Stimulated activated effector memory CD8-positive, alpha-beta T cell treated with anti-CD3 and anti-CD28 coated beads, Interleukin-12 subunit alpha, Interleukin-12 subunit beta, amount 100 ng/mL, for 72 hours (primary cell): ENCODE data around the gene TRPC4AP.
"Not testable (repeated sequence)": the region's sequence is repeated elsewhere in the genome, so short reads cannot be mapped to it uniquely, and the experiment has no call there.

Source experiments
- ATAC-seq: fragments of 150-1000 bp; cut with Tn5 transposase; 2 replicates; pipeline ENCODE4 v1.10.0; 2021
- DNase-seq, 2 donors: peaks; one replicate each; pipeline ENCODE4 v3.0.0; 2021 to 2022; ENCODE audit warnings: low spot score in 2 of 2
- H3K27ac Mint-ChIP-seq: one replicate; pipeline ENCODE4 v1.8.0; 2022; ENCODE audit warnings: mild to moderate bottlenecking, mixed read lengths
- H3K36me3 Mint-ChIP-seq: one replicate; pipeline ENCODE4 v1.8.0; 2022; ENCODE audit warnings: mild to moderate bottlenecking, mixed read lengths
- H3K4me1 Mint-ChIP-seq: one replicate; pipeline ENCODE4 v1.8.0; 2022; ENCODE audit warnings: mixed read lengths
- H3K4me3 Mint-ChIP-seq: one replicate; pipeline ENCODE4 v1.8.0; 2022; ENCODE audit warnings: mild to moderate bottlenecking, mixed read lengths
- H3K9me3 Mint-ChIP-seq: one replicate; pipeline ENCODE4 v1.8.0; 2022; ENCODE audit warnings: mixed read lengths

Gene TRPC4AP

GRCh38 chr20:35085477-35086225 lies 7.0 kb downstream of the TRPC4AP start:
- Mint-ChIP-seq H3K27ac (peak overlapping the region; percentile 58), H3K36me3 (peaks cover 57% of the 10 kb centered on the region), H3K4me3 (no peak overlapping the region), H3K4me1 (peaks cover 56% of the 10 kb centered on the region), H3K9me3 (no peaks in the 10 kb centered on the region)
- ATAC-seq: peak; percentile 97
- peak in 1 of 2 donors; percentile 52 for DNase-seq

DNA sequence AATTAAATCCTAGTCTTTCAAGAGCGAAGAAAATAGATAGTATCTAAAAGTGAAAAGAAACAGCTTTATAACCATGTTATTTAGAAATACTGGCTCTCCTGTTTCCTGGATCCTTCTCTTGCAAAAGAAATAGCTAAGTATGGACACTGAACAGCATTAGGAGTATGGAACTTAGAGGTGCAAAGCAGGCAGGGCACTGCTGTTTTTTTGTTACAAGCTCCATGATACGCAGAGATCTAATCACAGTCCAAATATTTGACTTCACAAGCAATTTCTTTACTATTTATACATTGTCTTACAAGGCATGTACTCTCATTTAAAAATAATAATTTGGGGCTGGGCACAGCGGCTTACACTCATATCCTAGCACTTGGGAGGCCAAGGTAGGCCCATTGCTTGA lies 7.6 kb downstream of the TRPC4AP start:
- no peak for DNase-seq
- Mint-ChIP-seq H3K4me3 (no peak overlapping the region), H3K36me3 (peaks cover 57% of the 10 kb centered on the region), H3K9me3 (no peaks in the 10 kb centered on the region), H3K27ac (peak overlapping the region; percentile 58), H3K4me1 (peaks cover 52% of the 10 kb centered on the region)
- no peak for ATAC-seq

- ATAC-seq, H3K9me3 Mint-ChIP-seq, DNase-seq: not testable (repeated sequence)
- Mint-ChIP-seq H3K36me3 (peaks cover 71% of the 10 kb centered on the region), H3K27ac (peak overlapping the region; percentile 87), H3K4me1 (peaks cover 42% of the 10 kb centered on the region), H3K4me3 (peak overlapping the region; percentile 33)
Observed at GRCh38 chr20:35080348-35080642, 12.3 kb downstream of the TRPC4AP start.

DNA sequence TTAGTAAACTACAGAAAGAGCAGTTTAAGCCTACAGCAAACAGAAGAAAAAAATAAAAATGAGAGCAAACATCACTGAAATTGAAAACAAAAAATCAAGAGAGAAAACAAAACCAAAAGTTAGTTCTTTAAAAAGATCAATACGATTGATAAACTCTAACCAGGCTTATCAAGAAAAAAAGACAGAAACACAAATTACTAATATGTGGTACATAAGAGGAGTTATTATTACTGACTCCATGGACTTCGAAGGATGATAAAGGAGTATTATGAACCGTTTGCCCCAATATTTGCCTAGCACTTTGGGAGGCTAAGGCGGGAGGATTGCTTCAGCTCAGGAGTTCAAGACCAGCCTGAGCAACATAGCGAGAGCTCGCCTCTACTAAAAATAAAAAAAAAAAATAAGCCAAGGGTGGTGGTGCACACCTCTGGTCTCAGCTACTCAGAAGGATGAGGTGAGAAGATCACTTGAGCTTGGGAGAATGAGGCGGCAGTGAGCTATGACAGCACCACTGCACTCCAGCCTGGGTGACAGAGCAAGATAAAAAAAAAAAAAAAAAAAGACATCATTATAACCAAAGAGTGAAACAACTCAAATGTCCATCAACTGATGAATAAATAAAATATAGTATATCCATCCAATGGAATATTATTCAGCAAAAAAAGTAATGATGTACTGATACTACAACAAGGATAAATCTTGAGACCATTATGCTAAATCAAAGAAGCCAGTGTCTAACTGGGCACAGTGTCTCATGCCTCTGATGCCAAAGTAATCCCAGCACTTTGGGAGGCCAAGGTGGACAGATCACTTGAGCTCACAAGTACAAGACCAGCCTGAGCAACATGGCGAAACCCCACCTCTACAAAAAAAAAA lies 12.9 kb downstream of the TRPC4AP start:
- Mint-ChIP-seq H3K9me3 (no peaks in the 10 kb centered on the region), H3K36me3 (peaks cover 77% of the 10 kb centered on the region), H3K4me1 (peaks cover 36% of the 10 kb centered on the region), H3K27ac (peak overlapping the region; percentile 87), H3K4me3 (peak overlapping the region; percentile 33)
- peak; percentile 51 for ATAC-seq
- DNase-seq: no peak

DNA sequence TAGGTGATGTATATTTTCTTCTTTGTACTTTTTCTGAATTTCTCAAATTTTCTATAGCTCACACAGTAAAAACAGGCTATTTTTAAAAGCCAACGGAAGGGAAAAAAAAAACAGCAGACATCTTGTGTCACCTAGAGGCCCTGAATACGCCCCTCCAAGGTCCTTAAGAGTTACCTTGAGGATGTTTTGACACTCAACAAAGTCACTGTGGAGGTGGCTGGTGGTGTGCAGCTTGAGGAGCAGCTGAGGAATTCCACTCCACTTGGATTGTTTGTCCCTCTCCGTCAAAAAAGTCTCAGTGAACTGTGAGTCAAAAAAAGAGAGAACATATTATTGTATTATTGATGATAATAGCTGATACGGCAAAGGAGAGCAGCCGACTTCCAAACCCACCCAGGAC lies 14.7 kb downstream of the TRPC4AP start:
- H3K4me1 Mint-ChIP-seq: peaks cover 35% of the 10 kb centered on the region
- peaks cover 72% of the 10 kb centered on the region for H3K36me3 Mint-ChIP-seq
- H3K27ac Mint-ChIP-seq: peak overlapping the region; percentile 16
- no peaks in the 10 kb centered on the region for H3K9me3 Mint-ChIP-seq
- no peak for DNase-seq
- no peak overlapping the region for H3K4me3 Mint-ChIP-seq
- no peak for ATAC-seq

GRCh38 chr20:35077341-35077740 lies 15.3 kb downstream of the TRPC4AP start:
- no peak overlapping the region for H3K4me3 Mint-ChIP-seq
- H3K27ac Mint-ChIP-seq: peak overlapping the region; percentile 16
- DNase-seq (no peak), ATAC-seq (no peak)
- H3K9me3 Mint-ChIP-seq: no peaks in the 10 kb centered on the region
- H3K36me3 Mint-ChIP-seq: peaks cover 72% of the 10 kb centered on the region
- H3K4me1 Mint-ChIP-seq: peaks cover 31% of the 10 kb centered on the region

GRCh38 chr20:35071436-35072153 lies 21.0 kb downstream of the TRPC4AP start:
- H3K4me3 Mint-ChIP-seq, H3K9me3 Mint-ChIP-seq, ATAC-seq, DNase-seq, H3K27ac Mint-ChIP-seq: not testable (repeated sequence)
- Mint-ChIP-seq H3K36me3 (peaks cover 57% of the 10 kb centered on the region), H3K4me1 (peaks cover 55% of the 10 kb centered on the region)

DNA sequence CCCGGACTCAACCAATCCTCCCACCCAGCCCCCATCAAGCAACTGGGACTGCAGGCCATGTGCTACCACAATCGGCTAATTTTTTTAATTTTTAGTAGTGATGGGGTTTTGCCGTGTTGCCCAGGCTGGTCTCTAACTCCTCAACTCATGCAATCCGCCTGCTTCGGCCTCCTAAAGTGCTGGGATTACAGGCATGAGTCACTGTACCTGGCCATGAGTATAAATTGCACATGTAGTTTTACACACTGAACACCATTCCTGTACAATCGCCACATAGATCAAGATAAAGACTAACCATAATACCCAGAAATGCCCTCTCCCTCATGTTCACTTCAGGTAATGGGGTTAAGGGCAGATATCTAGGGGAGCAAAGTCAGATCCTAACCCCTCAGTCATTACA lies 26.4 kb downstream of the TRPC4AP start:
- no peak overlapping the region for H3K27ac Mint-ChIP-seq
- ATAC-seq (no peak), DNase-seq (no peak)
- no peak overlapping the region for H3K4me3 Mint-ChIP-seq
- no peaks in the 10 kb centered on the region for H3K9me3 Mint-ChIP-seq
- H3K36me3 Mint-ChIP-seq: peaks cover 67% of the 10 kb centered on the region
- H3K4me1 Mint-ChIP-seq: peaks cover 81% of the 10 kb centered on the region

- peak overlapping the region; percentile 67 for H3K27ac Mint-ChIP-seq
Observed at GRCh38 chr20:35065181-35065580, 27.4 kb downstream of the TRPC4AP start.

DNA sequence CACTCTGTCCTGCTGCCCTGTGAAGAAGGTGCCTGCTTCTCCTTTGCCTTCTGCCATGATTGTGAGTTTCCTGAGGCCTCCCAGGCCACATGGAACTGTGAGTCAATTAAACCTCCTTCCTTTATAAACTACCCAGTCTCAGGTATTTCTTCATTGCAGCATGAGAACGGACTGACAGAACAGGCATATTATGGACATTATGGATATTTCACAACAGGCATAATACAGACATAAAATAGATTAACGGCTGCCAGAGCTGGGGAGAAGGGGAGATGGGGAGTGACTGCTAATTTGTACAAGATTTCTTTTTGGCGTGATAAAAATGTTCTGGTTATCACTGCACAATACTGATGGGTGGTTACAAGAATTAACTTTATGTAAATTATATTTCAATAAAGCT lies 29.4 kb downstream of the TRPC4AP start:
- Mint-ChIP-seq H3K27ac (peak overlapping the region; percentile 51), H3K36me3 (peaks cover 56% of the 10 kb centered on the region), H3K4me3 (no peak overlapping the region), H3K4me1 (peaks cover 75% of the 10 kb centered on the region), H3K9me3 (peaks cover 3% of the 10 kb centered on the region)
- ATAC-seq (no peak), DNase-seq (no peak)

More at GRCh38 chr20:35065181-35065580, 27.4 kb downstream of the TRPC4AP start:
- Mint-ChIP-seq H3K4me3 (no peak overlapping the region), H3K36me3 (peaks cover 71% of the 10 kb centered on the region), H3K9me3 (no peaks in the 10 kb centered on the region), H3K4me1 (peaks cover 76% of the 10 kb centered on the region)
- DNase-seq (no peak), ATAC-seq (no peak)

GRCh38 chr20:35062478-35062877 lies 30.1 kb downstream of the TRPC4AP start:
- ATAC-seq: no peak
- peaks cover 72% of the 10 kb centered on the region for H3K4me1 Mint-ChIP-seq
- H3K27ac Mint-ChIP-seq: no peak overlapping the region

GRCh38 chr20:35060168-35060567 lies 32.4 kb downstream of the TRPC4AP start:
- Mint-ChIP-seq H3K9me3 (peaks cover 3% of the 10 kb centered on the region), H3K4me1 (peaks cover 64% of the 10 kb centered on the region), H3K4me3 (no peak overlapping the region), H3K36me3 (peaks cover 56% of the 10 kb centered on the region), H3K27ac (no peak overlapping the region)
- DNase-seq (no peak), ATAC-seq (no peak)

More at GRCh38 chr20:35062478-35062877, 30.1 kb downstream of the TRPC4AP start:
- no peak for DNase-seq
- H3K9me3 Mint-ChIP-seq: peaks cover 3% of the 10 kb centered on the region
- peaks cover 54% of the 10 kb centered on the region for H3K36me3 Mint-ChIP-seq
- H3K4me3 Mint-ChIP-seq: no peak overlapping the region

GRCh38 chr20:35059612-35060011 lies 33.0 kb downstream of the TRPC4AP start:
- peaks cover 64% of the 10 kb centered on the region for H3K4me1 Mint-ChIP-seq
- no peak overlapping the region for H3K27ac Mint-ChIP-seq

DNA sequence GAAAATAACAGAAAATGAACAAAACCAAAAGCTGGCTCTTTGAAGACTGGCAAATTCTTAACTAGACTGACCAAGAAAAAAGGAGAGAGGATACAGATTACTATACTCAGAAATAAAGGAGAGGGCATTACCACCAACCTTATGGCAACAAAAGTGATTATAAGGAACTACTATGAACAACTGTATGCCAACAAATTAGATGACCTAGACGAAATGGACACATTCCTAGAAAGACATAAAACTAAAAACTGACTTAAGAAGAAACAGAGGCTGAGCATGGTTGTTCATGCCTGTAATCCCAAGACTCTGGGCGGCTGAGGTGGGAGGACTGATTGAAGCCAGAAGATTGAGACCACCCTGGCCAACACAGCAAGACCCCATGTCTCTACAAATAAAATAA lies 33.5 kb downstream of the TRPC4AP start:
- Mint-ChIP-seq H3K9me3 (peaks cover 3% of the 10 kb centered on the region), H3K36me3 (peaks cover 67% of the 10 kb centered on the region), H3K27ac (no peak overlapping the region), H3K4me1 (peaks cover 67% of the 10 kb centered on the region), H3K4me3 (no peak overlapping the region)
- DNase-seq (no peak), ATAC-seq (no peak)

More at GRCh38 chr20:35059612-35060011, 33.0 kb downstream of the TRPC4AP start:
- Mint-ChIP-seq H3K4me3 (no peak overlapping the region), H3K36me3 (peaks cover 62% of the 10 kb centered on the region), H3K9me3 (peaks cover 3% of the 10 kb centered on the region)
- DNase-seq (no peak), ATAC-seq (no peak)
